ENCODE measurements around the gene OTOP2.
"Not testable (repeated sequence)": the region's sequence is repeated elsewhere in the genome, so short reads cannot be mapped to it uniquely, and the experiment has no call there.

Gene OTOP2

GRCh38 chr17:74968361-74968780 is 44.3 kb downstream of the OTOP2 start:
- Histone ChIP-seq H3K27me3 (ENCODE audit: insufficient read depth, low read length) (no peaks in the 10 kb centered on the region; the same call in 1 of the 2 replicates), H3K27ac (ENCODE audit: low read depth, low read length, poor library complexity, severe bottlenecking) (no peak overlapping the region), H3K4me3 (ENCODE audit: low read depth, low read length, poor library complexity, severe bottlenecking) (no peak overlapping the region), H3F3A (ENCODE audit: insufficient read depth, low read length) (no peaks in the 10 kb centered on the region), H4K20me1 (ENCODE audit: insufficient read depth, low read length) (no peaks in the 10 kb centered on the region), H3K4me1 (ENCODE audit: insufficient read depth, low read length, severe bottlenecking) (peaks cover 6% of the 10 kb centered on the region), H3K4me2 (ENCODE audit: low read length) (no peak overlapping the region), H3K79me2 (ENCODE audit: insufficient read depth, low read length) (no peaks in the 10 kb centered on the region), H2AFZ (ENCODE audit: low read length) (no peak overlapping the region), H3K9me3 (ENCODE audit: low read length) (no peaks in the 10 kb centered on the region), H3K36me3 (ENCODE audit: insufficient read depth, low read length) (no peaks in the 10 kb centered on the region), H3K9ac (ENCODE audit: low read length) (no peak overlapping the region), H3K9me2 (ENCODE audit: low read depth, low read length) (no peaks in the 10 kb centered on the region)
- TF ChIP-seq EZH2 (IDR thresholded peaks at IDR 0.05; ENCODE audit: borderline replicate concordance, low read length) (no peak), CTCF (IDR thresholded peaks at IDR 0.05; ENCODE audit: low read length) (no peak)

- not testable (repeated sequence) for H2AFZ ChIP-seq (ENCODE audit: low read length); H3K79me2 ChIP-seq (ENCODE audit: insufficient read depth, low read length); H3K9me3 ChIP-seq (ENCODE audit: low read length); H3F3A ChIP-seq (ENCODE audit: insufficient read depth, low read length); H3K36me3 ChIP-seq (ENCODE audit: insufficient read depth, low read length); H3K27ac ChIP-seq (ENCODE audit: low read depth, low read length, poor library complexity, severe bottlenecking); H3K9ac ChIP-seq (ENCODE audit: low read length); H3K4me1 ChIP-seq (ENCODE audit: insufficient read depth, low read length, severe bottlenecking); H3K9me2 ChIP-seq (ENCODE audit: low read depth, low read length); H3K4me3 ChIP-seq (ENCODE audit: low read depth, low read length, poor library complexity, severe bottlenecking); H4K20me1 ChIP-seq (ENCODE audit: insufficient read depth, low read length); H3K27me3 ChIP-seq (ENCODE audit: insufficient read depth, low read length); H3K4me2 ChIP-seq (ENCODE audit: low read length)
Measured at GRCh38 chr17:74969501-74969900, 45.4 kb downstream of the OTOP2 start.

- no peak for TF ChIP-seq EZH2 (IDR thresholded peaks at IDR 0.05; ENCODE audit: borderline replicate concordance, low read length)
- TF ChIP-seq CTCF (IDR thresholded peaks at IDR 0.05; ENCODE audit: low read length) = no peak
- Histone ChIP-seq H3K9me2 (ENCODE audit: low read depth, low read length) (no peaks in the 10 kb centered on the region), H3K4me2 (ENCODE audit: low read length) (no peak overlapping the region), H3F3A (ENCODE audit: insufficient read depth, low read length) (no peaks in the 10 kb centered on the region), H3K36me3 (ENCODE audit: insufficient read depth, low read length) (no peaks in the 10 kb centered on the region), H3K27me3 (ENCODE audit: insufficient read depth, low read length) (no peaks in the 10 kb centered on the region; the same call in 1 of the 2 replicates), H3K9me3 (ENCODE audit: low read length) (no peaks in the 10 kb centered on the region), H4K20me1 (ENCODE audit: insufficient read depth, low read length) (no peaks in the 10 kb centered on the region), H3K79me2 (ENCODE audit: insufficient read depth, low read length) (no peaks in the 10 kb centered on the region), H3K9ac (ENCODE audit: low read length) (no peak overlapping the region), H3K4me3 (ENCODE audit: low read depth, low read length, poor library complexity, severe bottlenecking) (no peak overlapping the region), H2AFZ (ENCODE audit: low read length) (no peak overlapping the region), H3K27ac (ENCODE audit: low read depth, low read length, poor library complexity, severe bottlenecking) (no peak overlapping the region), H3K4me1 (ENCODE audit: insufficient read depth, low read length, severe bottlenecking) (peaks cover 6% of the 10 kb centered on the region)
Measured at GRCh38 chr17:74970395-74970794, 46.3 kb downstream of the OTOP2 start.

- Histone ChIP-seq H3K27me3 (ENCODE audit: insufficient read depth, low read length) (no peaks in the 10 kb centered on the region), H3F3A (ENCODE audit: insufficient read depth, low read length) (no peaks in the 10 kb centered on the region), H3K9me3 (ENCODE audit: low read length) (no peaks in the 10 kb centered on the region), H3K36me3 (ENCODE audit: insufficient read depth, low read length) (no peaks in the 10 kb centered on the region), H3K79me2 (ENCODE audit: insufficient read depth, low read length) (no peaks in the 10 kb centered on the region), H3K9ac (ENCODE audit: low read length) (no peak overlapping the region), H4K20me1 (ENCODE audit: insufficient read depth, low read length) (no peaks in the 10 kb centered on the region), H2AFZ (ENCODE audit: low read length) (no peak overlapping the region), H3K9me2 (ENCODE audit: low read depth, low read length) (no peaks in the 10 kb centered on the region), H3K27ac (ENCODE audit: low read depth, low read length, poor library complexity, severe bottlenecking) (no peak overlapping the region), H3K4me2 (ENCODE audit: low read length) (no peak overlapping the region), H3K4me1 (ENCODE audit: insufficient read depth, low read length, severe bottlenecking) (peaks cover 6% of the 10 kb centered on the region), H3K4me3 (ENCODE audit: low read depth, low read length, poor library complexity, severe bottlenecking) (no peak overlapping the region)
- no peak for TF ChIP-seq EZH2 (IDR thresholded peaks at IDR 0.05; ENCODE audit: borderline replicate concordance, low read length)
- no peak for TF ChIP-seq CTCF (IDR thresholded peaks at IDR 0.05; ENCODE audit: low read length)
Measured at GRCh38 chr17:74971069-74971841, 47.2 kb downstream of the OTOP2 start.
